ENCODE results near the gene TTLL10.

DNA sequence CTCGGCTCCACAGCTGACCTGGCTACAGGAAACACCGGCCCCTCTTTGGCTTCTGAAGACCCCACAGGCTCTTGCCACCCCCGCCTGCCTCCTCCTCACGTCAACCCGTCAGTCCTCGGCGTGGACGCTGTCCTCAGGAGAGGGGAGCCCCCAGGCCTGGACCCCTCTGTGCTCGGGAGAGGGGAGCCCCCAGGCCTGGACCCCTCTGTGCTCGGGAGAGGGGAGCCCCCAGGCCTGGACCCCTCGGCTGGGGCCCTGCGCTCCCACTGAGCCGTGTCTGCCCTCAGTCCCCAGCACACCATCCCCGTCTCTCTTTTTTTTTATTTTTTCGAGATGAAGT, 31.8 kb upstream of the TTLL10 start:
- TF ChIP-seq, protein P1, sequence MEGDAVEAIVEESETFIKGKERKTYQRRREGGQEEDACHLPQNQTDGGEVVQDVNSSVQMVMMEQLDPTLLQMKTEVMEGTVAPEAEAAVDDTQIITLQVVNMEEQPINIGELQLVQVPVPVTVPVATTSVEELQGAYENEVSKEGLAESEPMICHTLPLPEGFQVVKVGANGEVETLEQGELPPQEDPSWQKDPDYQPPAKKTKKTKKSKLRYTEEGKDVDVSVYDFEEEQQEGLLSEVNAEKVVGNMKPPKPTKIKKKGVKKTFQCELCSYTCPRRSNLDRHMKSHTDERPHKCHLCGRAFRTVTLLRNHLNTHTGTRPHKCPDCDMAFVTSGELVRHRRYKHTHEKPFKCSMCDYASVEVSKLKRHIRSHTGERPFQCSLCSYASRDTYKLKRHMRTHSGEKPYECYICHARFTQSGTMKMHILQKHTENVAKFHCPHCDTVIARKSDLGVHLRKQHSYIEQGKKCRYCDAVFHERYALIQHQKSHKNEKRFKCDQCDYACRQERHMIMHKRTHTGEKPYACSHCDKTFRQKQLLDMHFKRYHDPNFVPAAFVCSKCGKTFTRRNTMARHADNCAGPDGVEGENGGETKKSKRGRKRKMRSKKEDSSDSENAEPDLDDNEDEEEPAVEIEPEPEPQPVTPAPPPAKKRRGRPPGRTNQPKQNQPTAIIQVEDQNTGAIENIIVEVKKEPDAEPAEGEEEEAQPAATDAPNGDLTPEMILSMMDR (IDR thresholded peaks at IDR 0.05; ENCODE audit: insufficient read depth, low read length, poor library complexity, severe bottlenecking) = no peak
- TF ChIP-seq EZH2phosphoT487 (conservative IDR thresholded peaks at IDR 0.05; ENCODE audit: low read length) = no peak
